GM23338 (cell line): ENCODE results near the gene ARHGEF17. TPM values are rescaled to one million over a fixed set of nuclear protein-coding genes. Genes with fewer than 3 reads are reported as not detected.

ENCODE experiments used
- ATAC-seq: fragments of 200-7000 bp; cut with Tn5 transposase; 3 replicates; pipeline ENCODE4 v1.9.1; 2020
- DNase-seq: peaks from one replicate; pipeline ENCODE4 v3.0.0-alpha.2; 2015; ENCODE audit warnings: low spot score
- H2AFZ ChIP-seq: fragments of 200-600 bp; sonication (generic); 2 replicates; pipeline ENCODE4 v1.8.0; 2016; ENCODE audit warnings: antibody characterized with exemption, mild to moderate bottlenecking, moderate library complexity
- H3F3A ChIP-seq: fragments of 200-600 bp; sonication (generic); replicated peaks from 2 replicates; pipeline ENCODE4 v1.8.0; 2017; ENCODE audit warnings: antibody characterized with exemption, mixed run types, low read depth
- H3K27ac ChIP-seq: fragments of 200-600 bp; sonication (generic); 2 replicates; pipeline ENCODE4 v1.6.1; 2016; ENCODE audit warnings: low read depth
- H3K27me3 ChIP-seq: fragments of 200-600 bp; sonication (generic); 2 replicates; pipeline ENCODE4 v1.8.0; 2016; ENCODE audit warnings: mild to moderate bottlenecking, mixed run types, moderate library complexity; ENCODE audit not compliant: insufficient read depth
- H3K36me3 ChIP-seq: fragments of 200-600 bp; sonication (generic); 2 replicates; pipeline ENCODE4 v1.8.0; 2016; ENCODE audit warnings: mild to moderate bottlenecking; ENCODE audit not compliant: insufficient read depth
- H3K4me1 ChIP-seq: fragments of 200-600 bp; sonication (generic); 2 replicates; pipeline ENCODE4 v1.8.0; 2016; ENCODE audit warnings: mild to moderate bottlenecking, moderate library complexity; ENCODE audit not compliant: insufficient read depth
- H3K4me2 ChIP-seq: fragments of 200-600 bp; sonication (generic); 2 replicates; pipeline ENCODE4 v1.7.1; 2017; ENCODE audit warnings: mixed run types
- H3K4me3 ChIP-seq: fragments of 200-600 bp; sonication (generic); 2 replicates; pipeline ENCODE4 v1.6.1; 2016; ENCODE audit warnings: mixed run types
- H3K79me2 ChIP-seq: fragments of 200-600 bp; sonication (generic); replicated peaks from 2 replicates; pipeline ENCODE4 v1.8.0; 2017; ENCODE audit warnings: mild to moderate bottlenecking; ENCODE audit not compliant: insufficient read depth
- H3K9me2 ChIP-seq: fragments of 200-600 bp; sonication (generic); 2 replicates; pipeline ENCODE4 v1.8.0; 2017; ENCODE audit not compliant: insufficient read depth
- H4K20me1 ChIP-seq: fragments of 200-600 bp; sonication (generic); replicated peaks from 2 replicates; pipeline ENCODE4 v1.8.0; 2017; ENCODE audit warnings: mild to moderate bottlenecking; ENCODE audit not compliant: insufficient read depth
- H3K27ac Mint-ChIP-seq: 2 replicates; pipeline ENCODE4 v1.8.0; 2020; ENCODE audit warnings: inconsistent platforms, mild to moderate bottlenecking, moderate library complexity, mixed read lengths
- H3K27me3 Mint-ChIP-seq: 3 replicates; pipeline ENCODE4 v1.8.0; 2022; ENCODE audit warnings: low read depth, mild to moderate bottlenecking, moderate library complexity, mixed read lengths, inconsistent platforms; ENCODE audit not compliant: insufficient read depth, poor library complexity
- H3K36me3 Mint-ChIP-seq: 3 replicates; pipeline ENCODE4 v1.8.0; 2021; ENCODE audit warnings: low read depth, mild to moderate bottlenecking, inconsistent platforms, moderate library complexity, mixed read lengths
- H3K4me1 Mint-ChIP-seq: 3 replicates; pipeline ENCODE4 v1.8.0; 2020; ENCODE audit warnings: mild to moderate bottlenecking, inconsistent platforms, mixed read lengths
- H3K4me3 Mint-ChIP-seq: 3 replicates; pipeline ENCODE4 v1.8.0; 2021; ENCODE audit warnings: moderate library complexity, mild to moderate bottlenecking, inconsistent platforms, mixed read lengths
- H3K9me3 Mint-ChIP-seq: 3 replicates; pipeline ENCODE4 v1.8.0; 2020; ENCODE audit warnings: moderate library complexity, mild to moderate bottlenecking, inconsistent platforms, mixed read lengths
- STAT1 ChIP-seq: IDR thresholded peaks from one replicate; pipeline ENCODE4 v1.6.1; 2016; ENCODE audit warnings: antibody characterized with exemption; ENCODE audit not compliant: unreplicated experiment
- polyA plus RNA-seq: library from polyadenylated mRNA; unstranded; fragments of >200 nt; fragmentation: Nextera tagmentation; extraction: Ambion mirVana; gene quantifications from 2 replicates; pipeline ENCODE4 v1.2.1, GENCODE V29; 2016
- total RNA-seq: library from RNA; depleted of rRNA; stranded (reverse); fragments of >200 nt; shearing (Covaris generic); gene quantifications from 2 replicates; pipeline ENCODE4 v1.2.3, GENCODE V29; 2014
- TF ChIP-seq, protein P1 (sequence below): fragments of 250-450 bp; sonication (Bioruptor Pico); IDR thresholded peaks from 2 replicates; pipeline ENCODE4 v1.5.0; 2020; ENCODE audit warnings: mild to moderate bottlenecking, moderate library complexity
- TF ChIP-seq, protein P2 (sequence below): IDR thresholded peaks from 2 replicates; pipeline ENCODE4 v1.6.1; 2016; ENCODE audit warnings: antibody characterized with exemption
- TF ChIP-seq, protein P3 (sequence below), 2 experiments: fragments of 200-600 bp in 1 of 2; sonication (generic) in 1 of 2; conservative IDR thresholded peaks; 2 replicates each; pipeline versions ENCODE4 v1.5.1 to v1.6.1; 2016 to 2017; ENCODE audit warnings: antibody characterized with exemption in 2 of 2, low read depth in 2 of 2, mild to moderate bottlenecking in 2 of 2, moderate library complexity in 1 of 2

Gene ARHGEF17
- total and polyA plus RNA-seq, 2 experiments from 2014 or later, result 2.9 to 15.0 TPM

DNA sequence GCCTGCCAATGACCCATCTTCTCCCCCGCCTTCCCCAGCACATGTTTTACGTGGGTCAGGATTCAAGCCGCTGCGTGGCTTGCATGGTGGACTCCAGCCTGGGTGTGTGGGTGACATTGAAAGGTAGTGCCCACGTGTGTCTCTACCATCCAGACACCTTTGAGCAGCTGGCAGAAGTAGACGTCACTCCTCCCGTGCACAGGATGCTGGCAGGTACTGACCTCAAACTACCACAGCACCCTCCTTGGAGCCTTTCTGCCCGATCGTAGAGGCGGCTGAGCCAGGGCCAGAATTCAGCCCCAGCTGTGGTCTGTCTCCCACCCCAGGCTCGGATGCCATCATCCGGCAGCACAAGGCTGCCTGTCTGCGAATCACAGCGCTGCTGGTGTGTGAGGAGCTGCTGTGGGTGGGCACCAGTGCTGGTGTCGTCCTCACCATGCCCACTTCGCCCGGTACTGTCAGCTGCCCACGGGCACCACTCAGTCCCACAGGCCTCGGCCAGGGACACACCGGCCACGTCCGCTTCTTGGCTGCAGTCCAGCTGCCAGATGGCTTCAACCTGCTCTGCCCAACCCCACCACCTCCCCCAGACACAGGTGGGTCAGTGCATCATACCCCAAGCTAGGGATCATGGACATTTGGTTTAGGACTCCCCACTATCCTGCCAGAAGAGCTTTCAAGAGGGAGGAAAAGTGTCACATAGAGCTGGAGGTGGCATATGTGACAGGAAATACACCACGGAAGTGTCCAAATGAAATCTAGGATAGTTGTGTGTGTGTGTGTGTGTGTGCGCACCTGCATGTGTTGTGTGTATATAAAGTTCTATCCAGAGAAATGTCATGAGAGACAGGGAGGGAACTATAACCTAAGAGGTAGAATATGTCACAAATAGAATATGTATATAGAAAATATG lies 57.5 kb downstream of the ARHGEF17 start (continued):
- TF ChIP-seq, protein P1, sequence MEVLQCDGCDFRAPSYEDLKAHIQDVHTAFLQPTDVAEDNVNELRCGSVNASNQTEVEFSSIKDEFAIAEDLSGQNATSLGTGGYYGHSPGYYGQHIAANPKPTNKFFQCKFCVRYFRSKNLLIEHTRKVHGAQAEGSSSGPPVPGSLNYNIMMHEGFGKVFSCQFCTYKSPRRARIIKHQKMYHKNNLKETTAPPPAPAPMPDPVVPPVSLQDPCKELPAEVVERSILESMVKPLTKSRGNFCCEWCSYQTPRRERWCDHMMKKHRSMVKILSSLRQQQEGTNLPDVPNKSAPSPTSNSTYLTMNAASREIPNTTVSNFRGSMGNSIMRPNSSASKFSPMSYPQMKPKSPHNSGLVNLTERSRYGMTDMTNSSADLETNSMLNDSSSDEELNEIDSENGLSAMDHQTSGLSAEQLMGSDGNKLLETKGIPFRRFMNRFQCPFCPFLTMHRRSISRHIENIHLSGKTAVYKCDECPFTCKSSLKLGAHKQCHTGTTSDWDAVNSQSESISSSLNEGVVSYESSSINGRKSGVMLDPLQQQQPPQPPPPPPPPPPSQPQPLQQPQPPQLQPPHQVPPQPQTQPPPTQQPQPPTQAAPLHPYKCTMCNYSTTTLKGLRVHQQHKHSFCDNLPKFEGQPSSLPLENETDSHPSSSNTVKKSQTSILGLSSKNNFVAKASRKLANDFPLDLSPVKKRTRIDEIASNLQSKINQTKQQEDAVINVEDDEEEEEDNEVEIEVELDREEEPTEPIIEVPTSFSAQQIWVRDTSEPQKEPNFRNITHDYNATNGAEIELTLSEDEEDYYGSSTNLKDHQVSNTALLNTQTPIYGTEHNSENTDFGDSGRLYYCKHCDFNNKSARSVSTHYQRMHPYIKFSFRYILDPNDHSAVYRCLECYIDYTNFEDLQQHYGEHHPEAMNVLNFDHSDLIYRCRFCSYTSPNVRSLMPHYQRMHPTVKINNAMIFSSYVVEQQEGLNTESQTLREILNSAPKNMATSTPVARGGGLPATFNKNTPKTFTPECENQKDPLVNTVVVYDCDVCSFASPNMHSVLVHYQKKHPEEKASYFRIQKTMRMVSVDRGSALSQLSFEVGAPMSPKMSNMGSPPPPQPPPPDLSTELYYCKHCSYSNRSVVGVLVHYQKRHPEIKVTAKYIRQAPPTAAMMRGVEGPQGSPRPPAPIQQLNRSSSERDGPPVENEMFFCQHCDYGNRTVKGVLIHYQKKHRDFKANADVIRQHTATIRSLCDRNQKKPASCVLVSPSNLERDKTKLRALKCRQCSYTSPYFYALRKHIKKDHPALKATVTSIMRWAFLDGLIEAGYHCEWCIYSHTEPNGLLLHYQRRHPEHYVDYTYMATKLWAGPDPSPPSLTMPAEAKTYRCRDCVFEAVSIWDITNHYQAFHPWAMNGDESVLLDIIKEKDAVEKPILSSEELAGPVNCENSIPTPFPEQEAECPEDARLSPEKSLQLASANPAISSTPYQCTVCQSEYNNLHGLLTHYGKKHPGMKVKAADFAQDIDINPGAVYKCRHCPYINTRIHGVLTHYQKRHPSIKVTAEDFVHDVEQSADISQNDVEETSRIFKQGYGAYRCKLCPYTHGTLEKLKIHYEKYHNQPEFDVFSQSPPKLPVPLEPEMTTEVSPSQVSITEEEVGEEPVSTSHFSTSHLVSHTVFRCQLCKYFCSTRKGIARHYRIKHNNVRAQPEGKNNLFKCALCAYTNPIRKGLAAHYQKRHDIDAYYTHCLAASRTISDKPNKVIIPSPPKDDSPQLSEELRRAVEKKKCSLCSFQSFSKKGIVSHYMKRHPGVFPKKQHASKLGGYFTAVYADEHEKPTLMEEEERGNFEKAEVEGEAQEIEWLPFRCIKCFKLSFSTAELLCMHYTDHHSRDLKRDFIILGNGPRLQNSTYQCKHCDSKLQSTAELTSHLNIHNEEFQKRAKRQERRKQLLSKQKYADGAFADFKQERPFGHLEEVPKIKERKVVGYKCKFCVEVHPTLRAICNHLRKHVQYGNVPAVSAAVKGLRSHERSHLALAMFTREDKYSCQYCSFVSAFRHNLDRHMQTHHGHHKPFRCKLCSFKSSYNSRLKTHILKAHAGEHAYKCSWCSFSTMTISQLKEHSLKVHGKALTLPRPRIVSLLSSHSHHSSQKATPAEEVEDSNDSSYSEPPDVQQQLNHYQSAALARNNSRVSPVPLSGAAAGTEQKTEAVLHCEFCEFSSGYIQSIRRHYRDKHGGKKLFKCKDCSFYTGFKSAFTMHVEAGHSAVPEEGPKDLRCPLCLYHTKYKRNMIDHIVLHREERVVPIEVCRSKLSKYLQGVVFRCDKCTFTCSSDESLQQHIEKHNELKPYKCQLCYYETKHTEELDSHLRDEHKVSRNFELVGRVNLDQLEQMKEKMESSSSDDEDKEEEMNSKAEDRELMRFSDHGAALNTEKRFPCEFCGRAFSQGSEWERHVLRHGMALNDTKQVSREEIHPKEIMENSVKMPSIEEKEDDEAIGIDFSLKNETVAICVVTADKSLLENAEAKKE (CRISPR knock-in tag), result no peak

DNA sequence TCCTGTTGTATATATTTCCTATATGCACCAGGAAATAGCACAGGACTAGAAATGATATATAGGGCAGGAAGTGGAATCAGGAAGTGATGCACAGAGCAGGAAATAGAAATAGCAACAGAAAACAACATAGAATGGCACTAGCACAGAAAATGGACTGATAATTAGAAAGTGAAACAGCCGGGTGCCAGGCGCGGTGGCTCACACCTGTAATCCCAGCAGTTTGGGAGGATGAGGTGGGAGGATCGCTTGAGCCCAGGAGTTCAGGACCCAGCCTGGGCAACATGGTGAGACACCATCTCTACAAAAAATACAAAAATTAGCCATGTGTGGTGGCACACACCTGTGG lies 58.2 kb downstream of the ARHGEF17 start:
- peaks cover 6% of the 10 kb centered on the region; the same call in 1 of the 2 replicates for H3K4me1 ChIP-seq
- Mint-ChIP-seq H3K4me3 (no peak overlapping the region), H3K27ac (no peak overlapping the region), H3K36me3 (no peaks in the 10 kb centered on the region), H3K9me3 (no peaks in the 10 kb centered on the region), H3K27me3 (peaks cover 5% of the 10 kb centered on the region), H3K4me1 (peaks cover 3% of the 10 kb centered on the region; the same call in 2 of the 3 replicates)
- H2AFZ ChIP-seq, result no peak overlapping the region
- no peaks in the 10 kb centered on the region for H3K36me3 ChIP-seq
- DNase-seq, result no peak
- no peaks in the 10 kb centered on the region for H3K27me3 ChIP-seq
- H3F3A ChIP-seq, result 0 out of 2 replicates have a peak, but pooled peaks cover 10% of the 10 kb centered on the region
- H3K9me2 ChIP-seq, result no peaks in the 10 kb centered on the region
- no peak overlapping the region for H3K4me3 ChIP-seq
- no peak for ATAC-seq
- no peak overlapping the region for H3K27ac ChIP-seq
- H3K4me2 ChIP-seq, result no peak overlapping the region
- no peaks in the 10 kb centered on the region for H3K79me2 ChIP-seq
- peaks cover 5% of the 10 kb centered on the region for H4K20me1 ChIP-seq
- TF ChIP-seq, protein P1 (CRISPR knock-in tag), result no peak
- TF ChIP-seq, protein P2, sequence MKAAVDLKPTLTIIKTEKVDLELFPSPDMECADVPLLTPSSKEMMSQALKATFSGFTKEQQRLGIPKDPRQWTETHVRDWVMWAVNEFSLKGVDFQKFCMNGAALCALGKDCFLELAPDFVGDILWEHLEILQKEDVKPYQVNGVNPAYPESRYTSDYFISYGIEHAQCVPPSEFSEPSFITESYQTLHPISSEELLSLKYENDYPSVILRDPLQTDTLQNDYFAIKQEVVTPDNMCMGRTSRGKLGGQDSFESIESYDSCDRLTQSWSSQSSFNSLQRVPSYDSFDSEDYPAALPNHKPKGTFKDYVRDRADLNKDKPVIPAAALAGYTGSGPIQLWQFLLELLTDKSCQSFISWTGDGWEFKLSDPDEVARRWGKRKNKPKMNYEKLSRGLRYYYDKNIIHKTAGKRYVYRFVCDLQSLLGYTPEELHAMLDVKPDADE, result no peak
- TF ChIP-seq, protein P3, sequence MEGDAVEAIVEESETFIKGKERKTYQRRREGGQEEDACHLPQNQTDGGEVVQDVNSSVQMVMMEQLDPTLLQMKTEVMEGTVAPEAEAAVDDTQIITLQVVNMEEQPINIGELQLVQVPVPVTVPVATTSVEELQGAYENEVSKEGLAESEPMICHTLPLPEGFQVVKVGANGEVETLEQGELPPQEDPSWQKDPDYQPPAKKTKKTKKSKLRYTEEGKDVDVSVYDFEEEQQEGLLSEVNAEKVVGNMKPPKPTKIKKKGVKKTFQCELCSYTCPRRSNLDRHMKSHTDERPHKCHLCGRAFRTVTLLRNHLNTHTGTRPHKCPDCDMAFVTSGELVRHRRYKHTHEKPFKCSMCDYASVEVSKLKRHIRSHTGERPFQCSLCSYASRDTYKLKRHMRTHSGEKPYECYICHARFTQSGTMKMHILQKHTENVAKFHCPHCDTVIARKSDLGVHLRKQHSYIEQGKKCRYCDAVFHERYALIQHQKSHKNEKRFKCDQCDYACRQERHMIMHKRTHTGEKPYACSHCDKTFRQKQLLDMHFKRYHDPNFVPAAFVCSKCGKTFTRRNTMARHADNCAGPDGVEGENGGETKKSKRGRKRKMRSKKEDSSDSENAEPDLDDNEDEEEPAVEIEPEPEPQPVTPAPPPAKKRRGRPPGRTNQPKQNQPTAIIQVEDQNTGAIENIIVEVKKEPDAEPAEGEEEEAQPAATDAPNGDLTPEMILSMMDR (conservative IDR thresholded peaks at IDR 0.05; ENCODE audit: low read depth in 2 of 2), result no peak
- TF ChIP-seq STAT1, result no peak
